SHP77 (cell line): ENCODE measurements around the gene REPIN1.

Experiments
- DNase-seq, 2 experiments: peaks; one replicate each; lab custom pipeline; 2025; lab: John Stamatoyannopoulos, UW

The REPIN1 gene

DNA sequence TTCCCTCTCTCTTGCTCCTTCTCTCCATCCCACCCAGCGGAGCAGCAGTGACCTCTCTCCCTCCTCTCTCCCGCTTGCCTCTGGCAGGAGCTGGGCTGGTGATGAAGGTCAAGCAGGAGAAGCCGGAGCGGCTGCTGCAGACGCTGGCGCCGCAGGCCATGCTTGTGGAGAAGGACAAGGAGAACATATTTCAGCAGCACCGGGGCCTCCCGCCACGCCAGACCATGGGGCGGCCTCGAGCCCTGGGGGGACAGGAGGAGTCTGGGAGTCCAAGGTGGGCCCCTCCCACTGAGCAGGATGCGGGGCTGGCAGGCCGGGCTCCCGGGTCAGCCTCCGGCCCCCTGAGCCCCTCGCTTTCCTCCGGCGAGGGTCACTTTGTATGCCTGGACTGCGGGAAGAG, 27.8 kb downstream of the REPIN1 start:
- no peak for DNase-seq

- no peak for DNase-seq
Measured at GRCh38 chr7:150396851-150397260, 28.2 kb downstream of the REPIN1 start.

- DNase-seq = no peak
Measured at GRCh38 chr7:150397346-150398107, 28.9 kb downstream of the REPIN1 start.

DNA sequence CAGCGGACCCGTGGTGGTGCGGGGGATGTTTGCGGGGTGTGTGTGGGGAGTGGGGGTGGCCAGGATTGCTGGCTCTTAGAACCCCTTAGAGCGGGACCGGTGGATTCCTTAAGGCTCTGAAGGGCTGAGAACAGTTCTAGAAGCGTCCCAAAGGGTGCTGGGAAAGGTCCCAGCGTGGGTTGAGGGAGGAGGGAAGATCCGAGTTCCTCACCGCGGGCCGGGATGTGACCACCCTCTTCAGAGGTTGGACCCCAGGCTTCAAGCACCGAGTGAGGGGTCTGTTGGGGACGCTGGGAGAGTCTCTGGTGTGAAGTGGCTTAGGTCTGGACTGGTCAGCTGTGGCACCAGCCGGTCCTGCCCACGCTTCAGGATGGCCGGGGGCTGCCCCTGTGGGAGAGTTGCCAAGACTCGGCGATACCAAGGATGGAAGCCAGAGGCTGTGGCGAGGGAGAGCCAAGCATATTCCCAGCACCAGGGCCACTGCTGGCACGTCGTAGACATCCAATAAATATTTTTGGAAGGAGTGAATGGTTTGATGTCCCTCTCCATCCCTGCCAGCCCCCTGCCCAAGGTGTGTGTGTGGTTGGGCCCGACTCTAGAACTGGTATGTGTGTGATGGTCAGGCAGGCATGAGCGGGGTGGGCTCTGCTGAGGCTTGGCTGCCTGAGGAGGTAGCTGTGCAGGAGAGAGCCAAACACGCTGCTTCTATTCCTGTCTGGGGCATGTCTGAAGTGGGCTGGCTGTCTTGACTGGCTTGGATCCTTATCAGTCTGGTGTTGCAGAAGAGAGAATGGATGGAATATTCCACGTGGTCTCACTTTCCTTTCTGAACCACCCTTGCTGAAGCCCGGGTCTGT, 29.7 kb downstream of the REPIN1 start:
- no peak for DNase-seq

GRCh38 chr7:150398965-150399320, 30.3 kb downstream of the REPIN1 start:
- no peak for DNase-seq

- DNase-seq = no peak
Measured at GRCh38 chr7:150399421-150400007, 30.9 kb downstream of the REPIN1 start.

GRCh38 chr7:150400008-150400787, 31.6 kb downstream of the REPIN1 start:
- no peak for DNase-seq

DNA sequence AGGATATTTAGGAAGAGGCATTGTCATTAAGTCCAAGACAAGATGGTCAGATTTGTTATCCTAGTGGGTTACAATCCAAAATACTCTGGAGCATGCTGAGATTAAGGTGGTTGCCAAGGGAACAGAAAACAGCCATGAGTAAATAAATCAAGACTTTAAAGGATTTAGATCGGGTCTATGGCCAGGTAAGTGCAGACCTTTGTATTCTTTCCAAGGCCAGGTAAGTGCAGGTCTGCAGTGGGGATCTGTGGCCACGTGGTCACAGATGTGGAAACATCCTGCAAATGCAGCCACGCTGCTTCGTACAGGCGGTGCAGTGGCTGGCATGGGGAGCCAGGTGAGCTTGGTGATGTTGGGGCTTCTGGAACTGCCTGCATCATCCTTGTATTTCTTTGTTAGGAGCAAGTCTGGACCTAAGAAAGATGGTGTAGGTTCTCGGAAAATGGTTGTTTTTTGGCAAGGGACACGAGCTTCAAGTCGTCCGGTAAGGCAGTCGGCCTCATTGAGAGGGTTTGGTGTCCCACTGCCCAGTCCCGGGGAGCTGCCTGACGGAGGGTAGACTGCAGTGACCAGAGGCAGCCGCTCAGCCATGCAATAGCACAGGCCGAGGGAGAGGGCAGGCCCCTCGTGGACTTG, 32.3 kb downstream of the REPIN1 start:
- no peak for DNase-seq

- no peak for DNase-seq
Measured at GRCh38 chr7:150401424-150401790, 32.8 kb downstream of the REPIN1 start.

- DNase-seq = no peak
Measured at GRCh38 chr7:150401861-150402631, 33.4 kb downstream of the REPIN1 start.

DNA sequence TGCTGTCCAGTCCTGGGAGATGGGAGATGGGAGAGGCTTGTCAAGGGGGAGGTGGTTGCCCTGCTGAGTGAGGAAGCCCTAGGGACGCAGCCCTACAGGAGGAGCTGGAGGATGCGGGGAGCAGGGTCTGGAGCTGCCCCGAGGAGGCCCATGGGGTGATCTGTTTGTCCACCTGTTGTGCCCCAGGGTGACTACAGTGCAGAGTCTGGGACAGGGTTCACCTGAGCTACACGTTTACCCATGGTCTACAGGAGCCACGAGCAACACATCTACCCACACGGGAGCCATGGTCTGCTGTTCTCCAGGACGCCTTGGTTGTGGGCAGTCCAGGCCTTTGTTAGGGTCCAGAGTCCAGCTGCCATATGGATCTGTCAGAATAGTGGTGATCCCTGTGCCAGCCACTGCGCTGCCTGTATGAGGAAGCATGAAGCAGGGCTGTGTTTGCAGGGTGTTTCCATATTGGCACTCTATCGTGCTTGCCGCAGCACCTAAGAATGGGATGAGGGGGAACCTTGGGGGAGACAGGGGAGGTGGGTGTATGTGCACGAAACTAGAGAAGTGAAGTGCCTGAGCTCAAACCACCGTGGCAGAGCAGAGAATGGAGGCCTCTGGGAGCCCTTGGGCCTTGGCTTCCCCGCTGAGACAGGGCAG, 34.2 kb downstream of the REPIN1 start:
- DNase-seq = no peak

- peak in 1 of 2 experiments; percentile 19 for DNase-seq
Measured at GRCh38 chr7:150403376-150404171, 35.0 kb downstream of the REPIN1 start.

- no peak for DNase-seq
Measured at GRCh38 chr7:150404172-150404804, 35.7 kb downstream of the REPIN1 start.

DNA sequence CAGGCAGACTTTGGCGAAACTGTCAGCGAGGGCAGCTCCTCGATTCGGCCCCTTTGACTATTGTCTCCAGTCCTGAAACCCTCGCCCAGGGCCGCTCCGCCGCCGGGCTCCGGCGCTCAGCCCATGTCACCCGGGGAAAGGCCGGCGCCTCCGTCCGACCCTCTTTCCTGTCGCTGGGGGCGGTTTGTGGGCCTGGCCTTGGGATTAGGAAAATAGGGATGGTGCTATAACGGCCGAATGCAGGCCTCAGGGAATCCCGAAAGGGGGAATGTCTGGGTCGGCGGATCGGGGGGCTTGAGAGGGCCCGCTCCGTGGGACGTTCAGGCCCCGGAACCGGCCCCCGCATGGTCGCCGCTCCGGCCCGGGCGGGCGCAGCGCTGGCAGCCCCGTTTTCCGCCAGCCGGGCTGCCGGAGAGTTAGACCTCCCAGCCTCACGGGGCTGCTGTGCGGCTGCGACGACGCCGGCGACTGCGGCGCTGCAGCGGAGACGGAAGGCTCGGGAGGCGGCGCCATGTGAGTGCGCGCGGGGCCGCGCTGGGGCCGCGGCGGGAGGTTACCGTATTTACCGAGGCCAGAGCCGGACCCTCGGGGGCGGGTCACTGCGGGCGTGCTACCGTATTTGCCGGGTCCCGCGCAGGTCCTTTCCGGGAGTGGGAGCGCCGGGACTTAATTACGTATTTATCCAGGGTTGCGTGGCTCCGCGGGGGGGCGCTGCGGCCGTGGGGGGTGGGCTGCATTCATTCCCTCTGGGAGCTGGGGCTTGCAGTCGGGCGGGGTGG, 36.4 kb downstream of the REPIN1 start:
- peak; percentile 65 to 69 for DNase-seq

GRCh38 chr7:150405584-150406311, 37.1 kb downstream of the REPIN1 start:
- peak; percentile 29 to 40 for DNase-seq

DNA sequence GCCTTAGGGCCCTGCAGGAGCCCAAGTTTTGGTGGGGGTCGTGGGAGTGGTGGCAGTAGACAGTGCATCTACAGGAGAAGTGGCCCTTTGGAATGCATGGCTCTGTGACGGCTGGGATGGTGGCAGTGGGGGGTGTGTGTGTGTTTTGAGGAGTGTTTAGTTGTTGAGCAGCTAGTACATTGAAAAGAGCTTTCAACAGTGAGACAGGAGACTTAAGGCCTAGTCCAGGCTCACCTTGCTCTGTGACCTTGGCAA, 37.6 kb downstream of the REPIN1 start:
- no peak for DNase-seq

GRCh38 chr7:150406567-150407421, 38.2 kb downstream of the REPIN1 start:
- no peak for DNase-seq
